ENCODE measurements around the gene ACMSD.

GRCh38 chr2:134845719-134846118, 7.3 kb downstream of the ACMSD start:
- TF ChIP-seq CTCF (IDR thresholded peaks at IDR 0.05) (no peak), POLR2A (IDR thresholded peaks at IDR 0.05) (no peak)
